Activated naive CD4-positive, alpha-beta T cell treated with anti-CD3 and anti-CD28 coated beads for 36 hours (primary cell): ENCODE data around the gene ZBTB17. TPM values are rescaled to one million over a fixed set of nuclear protein-coding genes. Genes with fewer than 3 reads are reported as not detected.
A peak's percentile ranks its signal among the peaks of the same experiment; 100 is the strongest.

Experiments used
- CTCF ChIA-PET: fragments of 350-600 bp; sonication (Branson Sonifier 250); formaldehyde crosslinking; loops from one replicate; lab custom pipeline; 2021; ENCODE audit warnings: antibody characterized with exemption; lab: Charles Lee
- DNase-seq: peaks from one replicate; pipeline ENCODE4 v3.0.0-alpha.2; 2020
- H3K27ac Mint-ChIP-seq: one replicate; pipeline ENCODE4 v1.8.0; 2021; ENCODE audit warnings: mild to moderate bottlenecking, mixed read lengths
- H3K27me3 Mint-ChIP-seq: one replicate; pipeline ENCODE4 v1.8.0; 2021; ENCODE audit warnings: low read depth, mixed read lengths
- H3K36me3 Mint-ChIP-seq: one replicate; pipeline ENCODE4 v1.8.0; 2021; ENCODE audit warnings: low read depth, mixed read lengths
- H3K4me1 Mint-ChIP-seq: one replicate; pipeline ENCODE4 v1.8.0; 2021; ENCODE audit warnings: low read depth, mixed read lengths
- H3K4me3 Mint-ChIP-seq: one replicate; pipeline ENCODE4 v1.8.0; 2021; ENCODE audit warnings: mild to moderate bottlenecking, moderate library complexity, mixed read lengths
- H3K9me3 Mint-ChIP-seq: one replicate; pipeline ENCODE4 v1.8.0; 2021; ENCODE audit warnings: mixed read lengths
- intact Hi-C: fragments of 100-400 bp; cut with micrococcal nuclease; formaldehyde crosslinking; loops from one replicate; pipeline ENCODE4 v1.15.1; 2023
- total RNA-seq, 2 experiments: library from RNA; stranded (reverse); gene quantifications; one replicate each; pipeline ENCODE4 v1.2.3, GENCODE V29; 2021

Gene ZBTB17
- total RNA-seq, 2 experiments from 2014 or later = 34.8 to 37.5 TPM

GRCh38 chr1:16017076-16017460 is 41.2 kb upstream of the ZBTB17 start:
- Mint-ChIP-seq H3K9me3 (no peaks in the 10 kb centered on the region), H3K4me3 (no peak overlapping the region), H3K27ac (no peak overlapping the region), H3K36me3 (no peaks in the 10 kb centered on the region), H3K4me1 (peaks cover 7% of the 10 kb centered on the region), H3K27me3 (no peaks in the 10 kb centered on the region)
- intact Hi-C loops = no loop called here
- CTCF ChIA-PET = no interaction called here
- no peak for DNase-seq

- no peaks in the 10 kb centered on the region for H3K36me3 Mint-ChIP-seq
- no peaks in the 10 kb centered on the region for H3K9me3 Mint-ChIP-seq
- no peak overlapping the region for H3K27ac Mint-ChIP-seq
- intact Hi-C loops = no loop called here
- peaks cover 7% of the 10 kb centered on the region for H3K4me1 Mint-ChIP-seq
- CTCF ChIA-PET = no interaction called here
- H3K4me3 Mint-ChIP-seq = no peak overlapping the region
- no peak for DNase-seq
- peaks cover 2% of the 10 kb centered on the region for H3K27me3 Mint-ChIP-seq
Measured at GRCh38 chr1:16015960-16016901, 40.3 kb upstream of the ZBTB17 start.

- no peak overlapping the region for H3K27ac Mint-ChIP-seq
- no peak overlapping the region for H3K4me3 Mint-ChIP-seq
- intact Hi-C loops = no loop called here
- no peak for DNase-seq
- H3K36me3 Mint-ChIP-seq = no peaks in the 10 kb centered on the region
- H3K4me1 Mint-ChIP-seq = peaks cover 7% of the 10 kb centered on the region
- H3K9me3 Mint-ChIP-seq = no peaks in the 10 kb centered on the region
- H3K27me3 Mint-ChIP-seq = peaks cover 2% of the 10 kb centered on the region
- CTCF ChIA-PET = no interaction called here
Measured at GRCh38 chr1:16015491-16015890, 39.6 kb upstream of the ZBTB17 start.

GRCh38 chr1:16014509-16015482 is 38.9 kb upstream of the ZBTB17 start:
- no peaks in the 10 kb centered on the region for H3K9me3 Mint-ChIP-seq
- CTCF ChIA-PET = no interaction called here
- peaks cover 2% of the 10 kb centered on the region for H3K27me3 Mint-ChIP-seq
- H3K36me3 Mint-ChIP-seq = no peaks in the 10 kb centered on the region
- peaks cover 7% of the 10 kb centered on the region for H3K4me1 Mint-ChIP-seq
- H3K4me3 Mint-ChIP-seq = no peak overlapping the region
- no peak for DNase-seq
- no peak overlapping the region for H3K27ac Mint-ChIP-seq
- intact Hi-C loops = no loop called here

- Mint-ChIP-seq H3K4me1 (peaks cover 7% of the 10 kb centered on the region), H3K36me3 (no peaks in the 10 kb centered on the region), H3K4me3 (no peak overlapping the region), H3K9me3 (no peaks in the 10 kb centered on the region), H3K27ac (no peak overlapping the region), H3K27me3 (peaks cover 2% of the 10 kb centered on the region)
- CTCF ChIA-PET = no interaction called here
- DNase-seq = no peak
- intact Hi-C loops = no loop called here
Measured at GRCh38 chr1:16013908-16014258, 38.0 kb upstream of the ZBTB17 start.

GRCh38 chr1:16013220-16013907 is 37.5 kb upstream of the ZBTB17 start:
- peak overlapping the region; percentile 32 for H3K4me3 Mint-ChIP-seq
- CTCF ChIA-PET = no interaction called here
- intact Hi-C loops = no loop called here
- H3K9me3 Mint-ChIP-seq = no peaks in the 10 kb centered on the region
- DNase-seq = peak; percentile 64
- no peaks in the 10 kb centered on the region for H3K36me3 Mint-ChIP-seq
- H3K4me1 Mint-ChIP-seq = peaks cover 7% of the 10 kb centered on the region
- peaks cover 2% of the 10 kb centered on the region for H3K27me3 Mint-ChIP-seq
- no peak overlapping the region for H3K27ac Mint-ChIP-seq

GRCh38 chr1:16012590-16013219 is 36.8 kb upstream of the ZBTB17 start:
- DNase-seq = peak; percentile 62
- intact Hi-C loops = no loop called here
- no peaks in the 10 kb centered on the region for H3K9me3 Mint-ChIP-seq
- CTCF ChIA-PET = interaction anchor here (1.2 kb wide), 1 partner anchor 221 kb away, joined by 3 read pairs; no protein-coding TSS in a partner anchor
- H3K4me1 Mint-ChIP-seq = peaks cover 7% of the 10 kb centered on the region
- H3K27me3 Mint-ChIP-seq = peaks cover 2% of the 10 kb centered on the region
- H3K4me3 Mint-ChIP-seq = peak overlapping the region; percentile 32
- H3K27ac Mint-ChIP-seq = no peak overlapping the region
- H3K36me3 Mint-ChIP-seq = no peaks in the 10 kb centered on the region

- Mint-ChIP-seq H3K36me3 (no peaks in the 10 kb centered on the region), H3K27me3 (peaks cover 2% of the 10 kb centered on the region), H3K4me3 (no peak overlapping the region), H3K27ac (no peak overlapping the region), H3K4me1 (peaks cover 8% of the 10 kb centered on the region), H3K9me3 (no peaks in the 10 kb centered on the region)
- intact Hi-C loops = no loop called here
- CTCF ChIA-PET = interaction anchor here (1.2 to 2.8 kb wide), 4 partner anchors 44 to 220 kb away, joined by 3 to 17 read pairs (median 6); no protein-coding TSS in a partner anchor
- DNase-seq = no peak
Measured at GRCh38 chr1:16011936-16012589, 36.2 kb upstream of the ZBTB17 start.

- no peak for DNase-seq
- Mint-ChIP-seq H3K36me3 (no peaks in the 10 kb centered on the region), H3K9me3 (no peaks in the 10 kb centered on the region), H3K27me3 (peaks cover 2% of the 10 kb centered on the region), H3K4me1 (peaks cover 14% of the 10 kb centered on the region), H3K27ac (no peak overlapping the region), H3K4me3 (no peak overlapping the region)
- intact Hi-C loops = no loop called here
- CTCF ChIA-PET = interaction anchor here (0.6 to 2.8 kb wide), 11 partner anchors 8 to 224 kb away, joined by 3 to 17 read pairs (median 6); no protein-coding TSS in a partner anchor
Measured at GRCh38 chr1:16010837-16011236, 34.9 kb upstream of the ZBTB17 start.

- peaks cover 14% of the 10 kb centered on the region for H3K4me1 Mint-ChIP-seq
- H3K27me3 Mint-ChIP-seq = peaks cover 2% of the 10 kb centered on the region
- H3K9me3 Mint-ChIP-seq = no peaks in the 10 kb centered on the region
- H3K27ac Mint-ChIP-seq = no peak overlapping the region
- H3K4me3 Mint-ChIP-seq = no peak overlapping the region
- intact Hi-C loops = loop anchor here (1.0 to 2.0 kb wide), 5 partner anchors 24 to 235 kb away; no protein-coding TSS in a partner anchor
- DNase-seq = no peak
- no peaks in the 10 kb centered on the region for H3K36me3 Mint-ChIP-seq
- CTCF ChIA-PET = interaction anchor here (0.6 to 2.8 kb wide), 15 partner anchors 9 to 222 kb away, joined by 3 to 17 read pairs (median 4); no protein-coding TSS in a partner anchor
Measured at GRCh38 chr1:16009678-16010077, 33.8 kb upstream of the ZBTB17 start.

- Mint-ChIP-seq H3K27me3 (peaks cover 2% of the 10 kb centered on the region), H3K36me3 (no peaks in the 10 kb centered on the region), H3K4me3 (no peak overlapping the region), H3K27ac (no peak overlapping the region), H3K4me1 (peaks cover 14% of the 10 kb centered on the region), H3K9me3 (no peaks in the 10 kb centered on the region)
- CTCF ChIA-PET = interaction anchor here (0.6 to 2.8 kb wide), 15 partner anchors 8 to 222 kb away, joined by 3 to 17 read pairs (median 6); no protein-coding TSS in a partner anchor
- DNase-seq = peak; percentile 85
- intact Hi-C loops = loop anchor here (1.0 to 2.0 kb wide), 5 partner anchors 24 to 235 kb away; no protein-coding TSS in a partner anchor
Measured at GRCh38 chr1:16009030-16009460, 33.1 kb upstream of the ZBTB17 start.
